Activated CD4-positive, CD25-positive, alpha-beta regulatory T cell (primary cell): ENCODE results near the gene MYO19.
A peak's percentile ranks its signal among the peaks of the same experiment; 100 is the strongest.

Experiments used
- DNase-seq, 4 experiments: peaks; one replicate each; lab custom pipeline; 2025; lab: John Stamatoyannopoulos, UW

The MYO19 gene, protein sequence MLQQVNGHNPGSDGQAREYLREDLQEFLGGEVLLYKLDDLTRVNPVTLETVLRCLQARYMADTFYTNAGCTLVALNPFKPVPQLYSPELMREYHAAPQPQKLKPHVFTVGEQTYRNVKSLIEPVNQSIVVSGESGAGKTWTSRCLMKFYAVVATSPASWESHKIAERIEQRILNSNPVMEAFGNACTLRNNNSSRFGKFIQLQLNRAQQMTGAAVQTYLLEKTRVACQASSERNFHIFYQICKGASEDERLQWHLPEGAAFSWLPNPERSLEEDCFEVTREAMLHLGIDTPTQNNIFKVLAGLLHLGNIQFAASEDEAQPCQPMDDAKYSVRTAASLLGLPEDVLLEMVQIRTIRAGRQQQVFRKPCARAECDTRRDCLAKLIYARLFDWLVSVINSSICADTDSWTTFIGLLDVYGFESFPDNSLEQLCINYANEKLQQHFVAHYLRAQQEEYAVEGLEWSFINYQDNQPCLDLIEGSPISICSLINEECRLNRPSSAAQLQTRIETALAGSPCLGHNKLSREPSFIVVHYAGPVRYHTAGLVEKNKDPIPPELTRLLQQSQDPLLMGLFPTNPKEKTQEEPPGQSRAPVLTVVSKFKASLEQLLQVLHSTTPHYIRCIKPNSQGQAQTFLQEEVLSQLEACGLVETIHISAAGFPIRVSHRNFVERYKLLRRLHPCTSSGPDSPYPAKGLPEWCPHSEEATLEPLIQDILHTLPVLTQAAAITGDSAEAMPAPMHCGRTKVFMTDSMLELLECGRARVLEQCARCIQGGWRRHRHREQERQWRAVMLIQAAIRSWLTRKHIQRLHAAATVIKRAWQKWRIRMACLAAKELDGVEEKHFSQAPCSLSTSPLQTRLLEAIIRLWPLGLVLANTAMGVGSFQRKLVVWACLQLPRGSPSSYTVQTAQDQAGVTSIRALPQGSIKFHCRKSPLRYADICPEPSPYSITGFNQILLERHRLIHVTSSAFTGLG

GRCh38 chr17:36534840-36535668 is at the start of gene MYO19, which contains the start of gene PIGW:
MYO19 (minus strand) TSS chr17:36534868; CDS start chr17:36532538, 2,330 bp downstream.
PIGW (plus strand) TSS chr17:36534987; CDS start chr17:36537102, 2,115 bp downstream.
- DNase-seq: peak; percentile 73 to 79 (median 77)

DNA sequence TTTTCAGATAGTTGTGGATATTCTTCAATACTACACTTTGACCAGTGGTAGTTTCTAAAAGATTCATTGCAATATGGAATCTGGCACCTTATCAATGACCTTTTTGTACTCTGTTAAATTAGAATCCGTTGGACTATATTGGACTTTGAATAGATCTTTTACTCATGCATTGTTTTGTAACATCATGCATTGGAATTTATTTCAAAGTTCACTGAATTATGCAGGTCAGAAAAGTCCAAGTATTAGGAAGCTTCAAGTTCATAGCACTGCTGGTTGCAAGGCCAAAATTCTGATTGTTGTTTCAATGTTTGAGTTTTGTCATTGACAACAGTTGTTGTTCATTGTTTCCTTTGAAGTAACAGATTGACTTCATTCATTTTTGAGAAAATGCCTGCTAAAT is 49.1 kb upstream of the MYO19 start:
- no peak for DNase-seq

DNA sequence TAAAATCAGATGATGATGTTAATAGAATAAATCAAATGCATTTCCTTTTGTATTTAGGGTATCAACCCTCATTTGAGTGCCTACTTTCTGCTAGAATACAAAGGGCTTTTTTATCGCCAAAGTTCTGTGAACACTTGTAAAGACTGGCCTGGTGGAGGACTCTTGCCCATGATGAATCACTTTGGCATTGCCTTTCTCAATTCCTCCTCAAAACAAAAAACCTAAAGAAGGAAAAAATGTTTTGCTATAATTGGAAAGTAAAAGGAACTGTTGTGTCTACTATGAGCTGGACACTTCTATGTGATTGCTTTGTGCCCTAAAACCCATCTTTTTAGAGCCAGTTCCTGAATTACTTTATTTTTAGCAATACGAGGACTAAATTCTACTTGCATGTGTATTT is 44.0 kb upstream of the MYO19 start:
- no peak for DNase-seq

DNA sequence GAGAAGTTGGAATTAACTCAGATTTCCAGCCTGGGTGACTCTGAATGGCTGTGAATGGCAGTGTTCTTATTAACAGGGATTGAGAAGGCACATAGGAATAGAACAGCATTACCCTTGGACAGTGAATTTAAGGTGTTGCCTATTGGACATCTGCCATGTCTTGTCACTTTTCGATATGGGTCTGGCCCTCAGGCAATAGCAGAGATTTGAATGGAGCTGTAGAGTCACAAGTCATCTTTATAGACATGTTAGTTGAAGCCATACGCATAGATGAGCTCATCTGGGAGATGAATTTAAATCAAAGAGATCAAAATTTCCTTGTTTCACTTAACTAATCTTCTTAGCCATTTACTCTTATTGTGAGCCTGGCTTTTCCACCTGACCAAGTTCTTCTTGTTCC is 42.1 kb upstream of the MYO19 start:
- DNase-seq: no peak

GRCh38 chr17:36575028-36575427 is 40.4 kb upstream of the MYO19 start:
- no peak for DNase-seq

DNA sequence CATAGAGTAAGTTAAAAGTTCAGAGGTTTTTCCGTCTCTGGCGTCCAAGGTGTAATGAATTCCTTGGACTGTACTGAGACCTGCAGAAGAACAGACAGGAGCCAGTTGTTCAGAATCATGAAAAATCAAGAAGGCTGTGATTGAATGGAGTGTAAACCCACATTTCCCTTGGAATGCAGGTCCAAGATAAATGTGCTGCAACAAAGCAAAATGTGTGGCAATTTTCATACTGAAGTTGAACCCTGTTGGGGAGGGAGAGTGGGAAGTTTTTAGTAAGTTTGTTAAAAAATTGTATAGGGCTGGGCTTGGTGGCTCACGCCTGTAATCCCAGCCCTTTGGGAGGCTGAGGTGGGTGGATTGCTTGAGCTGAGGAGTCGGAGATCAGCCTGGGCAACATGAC is 31.4 kb upstream of the MYO19 start:
- DNase-seq: no peak

- DNase-seq: no peak
These were observed 18.8 kb upstream of the MYO19 start for GRCh38 chr17:36553459-36553858.

DNA sequence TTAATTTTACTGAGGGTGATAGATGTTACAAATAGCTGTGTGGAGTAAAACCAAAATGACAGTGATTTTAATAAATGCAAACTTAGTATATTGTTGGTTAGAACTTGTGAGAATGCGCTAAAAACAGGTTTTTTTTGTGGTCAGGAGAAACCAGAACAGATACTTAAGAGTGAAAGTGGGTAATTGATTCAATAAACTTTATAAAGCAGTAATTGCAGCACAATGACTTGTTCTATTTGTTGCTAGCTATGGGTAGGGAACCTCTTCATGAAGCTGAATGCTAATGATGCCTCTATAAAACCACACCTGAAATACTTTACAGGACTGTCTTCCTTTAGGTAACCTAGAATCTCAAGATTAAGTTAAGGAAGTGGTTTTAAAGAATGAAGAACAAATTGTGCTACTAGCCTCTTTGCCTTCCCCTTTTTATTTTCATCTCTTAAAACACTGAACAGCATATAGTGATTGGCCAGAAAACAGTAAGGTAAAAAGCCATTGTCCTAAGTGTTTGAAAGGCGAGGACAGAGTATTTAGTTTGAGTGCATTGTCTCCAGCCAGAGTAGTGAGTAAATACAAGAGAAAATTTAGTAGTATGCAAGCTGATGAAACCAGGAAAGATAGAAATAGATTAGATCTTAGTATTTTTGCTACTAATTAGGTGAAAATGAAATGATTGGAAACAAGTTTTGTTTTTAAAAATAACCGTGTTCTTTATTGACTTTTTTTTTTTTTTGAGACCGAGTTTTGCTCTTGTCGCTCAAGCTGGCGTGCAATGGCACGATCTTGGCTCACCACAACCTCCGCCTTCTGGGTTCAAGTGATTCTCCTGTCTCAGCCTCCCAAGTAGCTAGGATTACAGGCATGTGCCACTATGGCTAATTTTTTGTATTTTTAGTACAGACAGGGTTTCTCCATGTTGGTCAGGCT is 16.1 kb upstream of the MYO19 start:
- no peak for DNase-seq

- DNase-seq: no peak
These were observed 13.1 kb upstream of the MYO19 start for GRCh38 chr17:36547776-36548175.

- DNase-seq: no peak
These were observed 11.9 kb upstream of the MYO19 start for GRCh38 chr17:36546418-36547093.

DNA sequence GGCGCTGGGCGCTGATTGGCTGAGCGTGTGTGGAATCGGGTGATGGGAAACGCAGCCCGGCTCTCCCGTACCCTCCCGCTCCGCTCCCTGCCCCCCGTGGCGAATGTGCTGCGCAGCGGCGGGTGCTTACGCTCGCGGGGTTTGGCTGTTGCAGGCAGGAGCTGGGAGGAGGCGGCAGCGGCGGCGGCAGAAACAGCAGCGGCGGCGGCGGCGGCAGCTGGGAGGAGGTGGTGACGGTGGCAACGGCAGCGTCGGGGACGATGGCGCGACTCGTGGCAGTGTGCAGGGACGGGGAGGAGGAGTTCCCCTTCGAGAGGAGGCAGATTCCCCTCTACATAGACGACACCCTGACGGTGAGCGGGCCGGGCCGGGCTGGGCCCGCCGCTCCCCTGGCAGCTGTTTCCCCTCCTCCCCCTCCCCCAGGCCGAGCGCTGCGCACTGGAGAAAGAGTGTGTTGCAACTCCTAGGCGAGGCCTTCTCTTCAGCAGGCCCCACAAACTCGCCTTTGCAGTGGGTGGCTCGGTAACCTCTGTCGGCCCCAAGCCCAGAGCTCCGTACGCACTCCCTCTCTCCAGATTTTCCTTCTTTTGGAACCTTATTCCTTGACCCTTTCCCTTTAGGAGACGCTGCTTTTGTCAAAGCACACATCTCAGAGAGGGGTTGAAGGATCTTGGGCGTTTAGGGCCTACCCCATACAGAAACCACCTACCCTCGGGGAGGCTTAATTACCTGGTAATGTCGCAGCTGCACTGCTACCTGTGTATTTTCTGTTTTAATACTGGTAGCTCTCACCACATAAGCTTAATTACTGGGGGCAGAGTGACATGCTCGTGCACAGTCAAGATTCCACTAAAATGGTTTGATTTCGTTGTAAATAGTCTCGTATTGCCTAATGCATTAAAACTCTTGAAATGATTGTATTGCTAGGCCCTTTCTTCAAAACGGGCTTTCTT is 11.1 kb upstream of the MYO19 start:
- peak; percentile 88 to 93 (median 90) for DNase-seq

- DNase-seq: no peak
These were observed 10.4 kb upstream of the MYO19 start for GRCh38 chr17:36545077-36545464.

GRCh38 chr17:36544307-36545076 is 9.8 kb upstream of the MYO19 start, which contains the start of gene GGNBP2:
GGNBP2 (plus strand) TSS chr17:36544919; CDS start chr17:36545725, 806 bp downstream.
- peak; percentile 85 to 93 (median 86) for DNase-seq

- no peak for DNase-seq
These were observed 9.3 kb upstream of the MYO19 start for GRCh38 chr17:36544044-36544306.

- DNase-seq: no peak
These were observed 8.1 kb upstream of the MYO19 start for GRCh38 chr17:36542755-36543154.

DNA sequence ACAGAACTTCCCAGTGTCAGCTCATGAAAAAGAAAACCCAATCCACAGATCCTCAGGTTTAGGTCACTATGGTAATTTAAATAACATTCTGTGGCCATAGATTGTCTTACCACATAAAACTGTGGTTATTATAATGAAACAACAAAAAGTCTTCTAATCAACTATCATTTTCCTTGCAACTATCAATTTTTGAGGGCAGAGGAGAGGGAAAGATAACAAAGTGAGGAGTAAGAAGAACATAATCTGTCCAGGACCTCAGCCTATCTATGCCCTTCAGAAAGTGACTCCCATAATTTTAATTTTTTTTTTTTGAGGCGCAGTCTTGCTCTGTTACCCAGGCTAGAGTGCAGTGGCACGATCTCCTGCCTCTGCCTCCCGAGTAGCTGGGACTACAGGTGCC is 6.0 kb upstream of the MYO19 start:
- DNase-seq: no peak

DNA sequence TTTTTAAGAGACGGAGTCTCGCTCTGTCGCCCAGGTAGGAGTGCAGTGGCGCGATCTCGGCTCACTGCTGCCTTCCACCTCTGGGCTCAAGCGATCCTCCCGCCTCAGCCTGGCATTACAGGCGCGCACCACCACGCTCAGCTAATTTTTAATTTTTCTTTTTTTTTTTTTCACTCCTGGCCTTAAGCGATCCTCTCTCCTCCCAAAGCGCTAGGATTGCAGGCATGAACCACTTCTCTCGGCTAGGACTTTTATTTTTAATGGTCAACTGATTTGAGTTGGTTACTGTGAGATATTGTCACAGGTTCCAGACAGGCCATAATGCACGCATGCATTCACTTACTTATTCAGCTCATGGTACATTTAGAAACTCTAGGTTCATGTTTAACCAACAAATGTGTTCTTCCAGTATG is 1.0 kb upstream of the MYO19 start:
- no peak for DNase-seq
